Loucy (cell line): ENCODE measurements around the gene SLFN5.

Experiments used
- EZH2phosphoT487 ChIP-seq: fragments of 200-600 bp; IDR thresholded peaks from 2 replicates; pipeline ENCODE4 v1.6.1; 2018; ENCODE audit warnings: antibody characterized with exemption, mild to moderate bottlenecking, moderate library complexity, borderline replicate concordance
- TF ChIP-seq, protein P1 (sequence below): fragments of 200-600 bp; sonication (generic); conservative IDR thresholded peaks from 2 replicates; pipeline ENCODE4 v1.5.1; 2014; ENCODE audit warnings: mild to moderate bottlenecking, antibody characterized with exemption, low read length

DNA sequence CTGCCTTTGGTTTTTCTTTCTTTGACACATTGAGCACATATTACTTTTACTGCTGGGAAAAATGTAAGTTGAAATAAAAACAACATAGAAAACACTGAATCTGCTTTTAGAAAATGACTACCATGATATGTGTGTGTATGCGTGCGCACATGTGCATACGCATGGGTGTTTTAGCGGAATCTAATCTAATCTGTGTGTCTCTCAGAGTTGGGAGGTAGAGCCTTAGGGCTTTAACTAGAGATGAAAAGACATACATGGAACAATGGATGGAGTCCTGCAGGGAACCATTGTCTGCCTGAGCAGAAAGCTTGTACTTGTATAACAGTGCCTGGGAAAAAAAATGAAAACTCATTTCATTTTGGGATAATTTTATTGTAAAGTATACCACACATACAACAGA, 12.4 kb downstream of the SLFN5 start:
- TF ChIP-seq, protein P1, sequence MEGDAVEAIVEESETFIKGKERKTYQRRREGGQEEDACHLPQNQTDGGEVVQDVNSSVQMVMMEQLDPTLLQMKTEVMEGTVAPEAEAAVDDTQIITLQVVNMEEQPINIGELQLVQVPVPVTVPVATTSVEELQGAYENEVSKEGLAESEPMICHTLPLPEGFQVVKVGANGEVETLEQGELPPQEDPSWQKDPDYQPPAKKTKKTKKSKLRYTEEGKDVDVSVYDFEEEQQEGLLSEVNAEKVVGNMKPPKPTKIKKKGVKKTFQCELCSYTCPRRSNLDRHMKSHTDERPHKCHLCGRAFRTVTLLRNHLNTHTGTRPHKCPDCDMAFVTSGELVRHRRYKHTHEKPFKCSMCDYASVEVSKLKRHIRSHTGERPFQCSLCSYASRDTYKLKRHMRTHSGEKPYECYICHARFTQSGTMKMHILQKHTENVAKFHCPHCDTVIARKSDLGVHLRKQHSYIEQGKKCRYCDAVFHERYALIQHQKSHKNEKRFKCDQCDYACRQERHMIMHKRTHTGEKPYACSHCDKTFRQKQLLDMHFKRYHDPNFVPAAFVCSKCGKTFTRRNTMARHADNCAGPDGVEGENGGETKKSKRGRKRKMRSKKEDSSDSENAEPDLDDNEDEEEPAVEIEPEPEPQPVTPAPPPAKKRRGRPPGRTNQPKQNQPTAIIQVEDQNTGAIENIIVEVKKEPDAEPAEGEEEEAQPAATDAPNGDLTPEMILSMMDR = no peak
- no peak for TF ChIP-seq EZH2phosphoT487
